Heart right ventricle (tissue), 16 donors: ENCODE measurements around the gene OR2T1. TPM values are rescaled to one million over a fixed set of nuclear protein-coding genes. Genes with fewer than 3 reads are reported as not detected.
"Not testable (repeated sequence)": the region's sequence is repeated elsewhere in the genome, so short reads cannot be mapped to it uniquely, and the experiment has no call there.

Source experiments
- ATAC-seq, 8 donors: fragments of 200-7000 bp; cut with Tn5 transposase; one replicate each; pipeline ENCODE4 v1.9.1; 2020; ENCODE audit warnings: mild to moderate bottlenecking in 8 of 8, moderate library complexity in 8 of 8, moderate number of reproducible peaks in 1 of 8
- DNase-seq, 2 donors: peaks; one replicate each; pipeline ENCODE4 v3.0.0-alpha.2; 2020
- H3K27ac ChIP-seq, 10 donors: fragments of 200-600 bp; sonication (generic) in 2 of 10; one replicate each; pipeline versions ENCODE4 v1.5.0 to v1.8.0; 2020 to 2022; ENCODE audit warnings: mild to moderate bottlenecking in 3 of 10
- H3K27me3 ChIP-seq, 7 donors: fragments of 200-600 bp; one replicate each; pipeline ENCODE4 v1.8.0; 2021 to 2022; ENCODE audit warnings: mild to moderate bottlenecking in 2 of 7
- H3K36me3 ChIP-seq, 9 donors: fragments of 200-600 bp; sonication (generic) in 1 of 9; one replicate each; pipeline versions ENCODE4 v1.5.0 to v1.8.0; 2020 to 2022; ENCODE audit warnings: mild to moderate bottlenecking in 2 of 9
- H3K4me1 ChIP-seq, 9 donors: fragments of 200-600 bp; sonication (generic) in 1 of 9; one replicate each; pipeline versions ENCODE4 v1.5.0 to v1.8.0; 2020 to 2022; ENCODE audit warnings: mild to moderate bottlenecking in 4 of 9
- H3K4me3 ChIP-seq, 10 donors: fragments of 200-600 bp; sonication (generic) in 2 of 10; one replicate each; pipeline versions ENCODE4 v1.5.0 to v1.8.0; 2020 to 2022; ENCODE audit warnings: mild to moderate bottlenecking in 7 of 10, moderate library complexity in 2 of 10
- H3K9me3 ChIP-seq, 11 donors: fragments of 200-600 bp in 10 of 11; sonication (generic) in 2 of 11; one replicate each; pipeline versions ENCODE4 v1.5.0 to v1.8.0; 2013 to 2022; ENCODE audit warnings: mild to moderate bottlenecking in 2 of 11, control low read depth in 1 of 11, moderate library complexity in 1 of 11
- WGBS, 2 donors: extraction: QIAGEN DNeasy Blood & Tissue Kit; methylation state at CpG; one replicate each; pipeline ENCODE4 v1.1.7; 2013; ENCODE audit warnings: inconsistent platforms in 1 of 2; 5-methylcytosine and 5-hydroxymethylcytosine counted together
- intact Hi-C, 10 donors: fragments of 100-400 bp; cut with DNase I; formaldehyde crosslinking; loops; one replicate each; pipeline versions ENCODE4 v1.11.1 to v1.14.2; 2022
- polyA plus RNA-seq, 2 donors: library from polyadenylated mRNA; stranded (reverse); fragments of 200-250 nt; gene quantifications; one replicate each; pipeline ENCODE4 v1.2.3, GENCODE V29; 2013
- total RNA-seq, 10 donors: library from RNA; stranded (reverse); fragmentation: NEBNext Ultra II Directional in 3 of 10; extraction: Animal tissue kit (Norgen Biotek cat#: 25700) in 3 of 10; gene quantifications; one replicate each; pipeline versions ENCODE4 v1.2.1 to v1.2.4, GENCODE V29; 2021 to 2023
- donor health status: Arrhythmogenic right ventricular cardiomyopathy.
- donor health status: ischemic (EF 13 %, LVEDD 7.1; RV severe dilation, severe dysfunction).
- donor health status: healthy with polysubstance abuse.
- donor health status: DM: no; HTN: yes; CAD: no.
- donor health status: DM: no; HTN: no; CAD: no.
- donor health status: ischemic (EF 25% LVEDD 6.9; RV normal size, moderate dysfunction).
- donor health status: ischemic (EF 25% LVEDD 5.7; RV mildly dilated, moderate dysfunction).
- donor health status: healthy.
- donor health status: DM: yes; HTN: yes; CAD: no.
- donor health status: Ischemic cardiomyopathy.
- donor health status: ischemic (EF 35%, LVEDD 5.7; RV mildly dilated, moderate dysfunction).
- donor health status: nonischemic (EF 11% LVEDD 7.7; RV severe dilation, severe dysfunction).
- donor health status: DM: yes; HTN: yes; CAD: no.
- donor health status: PGD.
- donor health status: ischemic (EF 29% LVEDD 5.4; RV normal size, mild dysfunction).
- donor health status: nonischemic (EF 23%, LVEDD 6.1; RV moderate dilation, normal function).

The OR2T1 gene
- total and polyA plus RNA-seq, 12 donors: not detected

DNA sequence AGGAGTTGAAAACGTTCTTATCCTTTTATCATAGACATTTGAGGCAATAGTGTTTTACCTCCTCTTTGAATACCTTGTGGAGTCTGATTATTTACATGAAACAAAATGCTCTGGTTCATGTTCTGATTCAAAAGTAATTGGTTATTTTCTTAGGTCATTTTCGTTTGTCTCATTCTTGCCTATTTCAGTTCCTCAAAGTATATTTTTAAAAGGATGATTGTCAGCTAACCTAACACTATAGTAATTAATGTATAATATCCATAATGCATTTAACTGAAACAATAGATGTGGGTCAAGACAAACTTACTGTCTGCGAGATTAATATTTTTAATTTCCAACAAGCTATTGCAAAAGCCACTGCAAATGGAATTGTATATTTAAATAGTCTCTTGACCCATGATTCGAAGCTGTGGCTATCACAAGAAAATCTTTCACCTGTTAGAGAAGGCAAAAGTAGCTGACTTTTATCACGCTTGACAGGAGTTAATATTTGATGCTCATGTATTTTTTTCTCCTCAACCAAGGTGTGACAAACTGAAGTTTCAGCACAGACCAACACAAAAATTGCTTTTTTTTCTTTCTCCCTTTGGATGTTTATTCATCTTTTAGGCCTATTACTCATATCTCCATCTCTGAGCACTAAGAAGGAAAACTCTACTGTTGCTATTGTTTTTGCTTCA lies 47.8 kb downstream of the OR2T1 start:
- H3K27me3 ChIP-seq, H3K27ac ChIP-seq, intact Hi-C loops, H3K36me3 ChIP-seq, H3K9me3 ChIP-seq, H3K4me1 ChIP-seq, H3K4me3 ChIP-seq, DNase-seq, ATAC-seq: not testable (repeated sequence)
- 38 to 41% methylated on average over 2 of the region's 5 CpGs for WGBS, 2 donors

DNA sequence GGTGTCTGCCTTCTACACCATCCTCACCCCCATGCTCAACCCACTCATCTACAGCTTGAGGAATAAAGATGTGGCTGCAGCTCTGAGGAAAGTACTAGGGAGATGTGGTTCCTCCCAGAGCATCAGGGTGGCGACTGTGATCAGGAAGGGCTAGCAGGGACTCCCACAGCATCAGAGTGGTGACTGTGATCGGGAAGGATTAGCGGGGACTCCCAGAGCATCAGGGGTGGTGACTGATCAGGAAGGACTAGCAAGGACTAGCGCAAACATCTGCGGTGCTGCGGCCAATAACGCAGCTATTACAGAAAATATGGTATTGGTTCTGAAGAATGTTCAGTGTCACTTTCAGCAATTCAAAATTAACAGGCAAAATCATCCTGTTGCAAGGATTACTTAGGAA lies 50.8 kb downstream of the OR2T1 start:
- H3K27me3 ChIP-seq, H3K4me3 ChIP-seq, H3K9me3 ChIP-seq, DNase-seq, H3K27ac ChIP-seq, H3K4me1 ChIP-seq, intact Hi-C loops, ATAC-seq, H3K36me3 ChIP-seq: not testable (repeated sequence)
- WGBS, 2 donors: 81 to 88% methylated on average over 7 of the region's 7 CpGs

DNA sequence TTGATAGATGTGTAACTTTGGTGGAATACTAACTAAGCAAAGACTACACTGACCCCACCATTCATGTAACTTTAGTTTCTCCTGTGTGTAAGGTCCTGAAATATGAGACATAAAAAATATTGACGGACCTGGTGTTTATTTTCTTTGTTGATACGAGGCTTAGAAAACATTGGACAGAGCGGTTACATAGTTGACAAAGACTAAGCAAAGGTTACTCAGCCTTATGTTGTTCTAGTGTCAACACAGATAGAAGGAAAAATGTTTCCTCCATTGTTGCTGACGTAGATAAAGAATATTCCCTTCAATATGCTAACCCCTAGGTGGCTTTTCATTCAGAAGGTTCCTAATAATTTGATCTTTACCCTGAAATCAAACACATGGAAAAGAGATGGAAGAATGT lies 52.2 kb downstream of the OR2T1 start:
- intact Hi-C loops, H3K4me3 ChIP-seq, DNase-seq, H3K36me3 ChIP-seq, ATAC-seq, H3K9me3 ChIP-seq, H3K27ac ChIP-seq, H3K27me3 ChIP-seq, H3K4me1 ChIP-seq: not testable (repeated sequence)
- whole genome bisulfite sequencing, 2 donors: 62 to 69% methylated on average over 1 to 2 of the region's 4 CpGs

DNA sequence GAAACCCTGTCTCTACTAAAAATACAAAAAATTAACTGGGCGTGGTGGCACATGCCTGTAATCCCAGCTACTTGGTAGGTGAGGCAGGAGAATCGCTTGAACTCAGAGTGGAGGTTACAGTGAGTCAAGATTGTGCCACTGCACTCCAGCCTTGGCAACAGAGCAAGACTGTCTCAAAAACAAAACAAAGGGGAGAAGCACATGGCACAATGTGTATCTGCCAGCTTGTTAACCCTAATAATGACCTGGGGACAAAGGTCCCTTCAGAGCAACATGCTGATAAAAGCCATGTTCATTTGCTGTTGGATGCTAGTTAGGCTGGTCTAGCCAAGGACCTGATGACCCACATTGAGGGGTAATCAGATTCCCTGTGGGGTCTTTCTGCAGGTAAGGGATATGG lies 53.8 kb downstream of the OR2T1 start:
- WGBS, 2 donors: no CpG with 5 or more reads among the region's 2 CpGs
- H3K27ac ChIP-seq, H3K9me3 ChIP-seq, H3K27me3 ChIP-seq, H3K4me3 ChIP-seq, H3K4me1 ChIP-seq, DNase-seq, H3K36me3 ChIP-seq, ATAC-seq, intact Hi-C loops: not testable (repeated sequence)

Other genes with a start within 250 kb of the OR2T1 start
- not detected for gene OR2M2, start 228.2 kb upstream of the OR2T1 start, total RNA-seq
- gene OR2M2, start 228.2 kb upstream of the OR2T1 start, polyA plus RNA-seq: not detected
- not detected for gene OR2M3, start 205.8 kb upstream of the OR2T1 start, total RNA-seq
- not detected for gene OR2M3, start 205.8 kb upstream of the OR2T1 start, polyA plus RNA-seq
- not detected for gene OR2M4, start 171.6 kb upstream of the OR2T1 start, total RNA-seq
- not detected for gene OR2M4, start 171.6 kb upstream of the OR2T1 start, polyA plus RNA-seq
- not detected for gene OR2T33, start 125.1 kb upstream of the OR2T1 start, total RNA-seq
- under 1 TPM in 1 of 2 donors, not detected in 1; 0.03 TPM for gene OR2T33, start 125.1 kb upstream of the OR2T1 start, polyA plus RNA-seq
- gene OR2T12, start 99.6 kb upstream of the OR2T1 start, total RNA-seq: not detected
- not detected for gene OR2T12, start 99.6 kb upstream of the OR2T1 start, polyA plus RNA-seq
- not detected for gene OR2M7, start 78.5 kb upstream of the OR2T1 start, total RNA-seq
- not detected for gene OR2M7, start 78.5 kb upstream of the OR2T1 start, polyA plus RNA-seq
- not detected for gene OR14C36, start 54.3 kb upstream of the OR2T1 start, total RNA-seq
- gene OR14C36, start 54.3 kb upstream of the OR2T1 start, polyA plus RNA-seq: not detected
- gene OR2T4, start 41.4 kb upstream of the OR2T1 start, total RNA-seq: not detected
- not detected for gene OR2T4, start 41.4 kb upstream of the OR2T1 start, polyA plus RNA-seq
- gene OR2T6, start 27.3 kb upstream of the OR2T1 start, total RNA-seq: not detected
- gene OR2T6, start 27.3 kb upstream of the OR2T1 start, polyA plus RNA-seq: not detected
- not detected for gene OR2T2, start 42.6 kb downstream of the OR2T1 start, total RNA-seq
- gene OR2T2, start 42.6 kb downstream of the OR2T1 start, polyA plus RNA-seq: not detected
- not detected for gene OR2T3, start 70.3 kb downstream of the OR2T1 start, total RNA-seq
- gene OR2T3, start 70.3 kb downstream of the OR2T1 start, polyA plus RNA-seq: not detected
- not detected for gene OR2T5, start 85.5 kb downstream of the OR2T1 start, total RNA-seq
- gene OR2T5, start 85.5 kb downstream of the OR2T1 start, polyA plus RNA-seq: not detected
- not detected for gene OR2G6, start 105.0 kb downstream of the OR2T1 start, total RNA-seq
- gene OR2G6, start 105.0 kb downstream of the OR2T1 start, polyA plus RNA-seq: not detected
- gene OR2T29, start 159.7 kb downstream of the OR2T1 start, total RNA-seq: not detected
- not detected for gene OR2T29, start 159.7 kb downstream of the OR2T1 start, polyA plus RNA-seq
- not detected for gene OR2T34, start 171.7 kb downstream of the OR2T1 start, total RNA-seq
- gene OR2T34, start 171.7 kb downstream of the OR2T1 start, polyA plus RNA-seq: not detected
- gene OR2T10, start 194.7 kb downstream of the OR2T1 start, total RNA-seq: not detected
- gene OR2T10, start 194.7 kb downstream of the OR2T1 start, polyA plus RNA-seq: not detected
- not detected for gene OR2T11, start 232.0 kb downstream of the OR2T1 start, total RNA-seq
- not detected for gene OR2T11, start 232.0 kb downstream of the OR2T1 start, polyA plus RNA-seq
- not detected for gene OR2T35, start 242.2 kb downstream of the OR2T1 start, total RNA-seq
- gene OR2T35, start 242.2 kb downstream of the OR2T1 start, polyA plus RNA-seq: not detected